HG02884 (cell line): ENCODE data around the gene FKBP2.
A peak's percentile ranks its signal among the peaks of the same experiment; 100 is the strongest.

Source experiments
- ATAC-seq: cut with Tn5 transposase; IDR thresholded peaks from one replicate; pipeline ENCODE4 v1.9.1; 2021; ENCODE audit warnings: mild to moderate bottlenecking, moderate library complexity; ENCODE audit not compliant: unreplicated experiment

FKBP2 gene

GRCh38 chr11:64232182-64232966 lies 8.5 kb upstream of the FKBP2 start:
- ATAC-seq: no peak

GRCh38 chr11:64232967-64233315 lies 8.0 kb upstream of the FKBP2 start:
- ATAC-seq: no peak

GRCh38 chr11:64233913-64234586 lies 6.8 kb upstream of the FKBP2 start, which contains the start of gene VEGFB:
VEGFB (plus strand) TSS chr11:64234584; CDS start chr11:64234834, 250 bp downstream.
- peak; percentile 41 for ATAC-seq

GRCh38 chr11:64234647-64235379 lies 6.1 kb upstream of the FKBP2 start:
- ATAC-seq: no peak

GRCh38 chr11:64235437-64236161 lies 5.3 kb upstream of the FKBP2 start:
- no peak for ATAC-seq

GRCh38 chr11:64237484-64237951 lies 3.4 kb upstream of the FKBP2 start:
- no peak for ATAC-seq

GRCh38 chr11:64238076-64238475 lies 2.8 kb upstream of the FKBP2 start:
- ATAC-seq: no peak

- ATAC-seq: no peak
Observed at GRCh38 chr11:64238999-64239398, 1.9 kb upstream of the FKBP2 start.

- ATAC-seq: peak; percentile 8
Observed at GRCh38 chr11:64239662-64240434, 1.0 kb upstream of the FKBP2 start.

- ATAC-seq: peak; percentile 56
Observed at GRCh38 chr11:64241241-64241490, 271 bp downstream of the FKBP2 start.

GRCh38 chr11:64241491-64242374 lies 838 bp downstream of the FKBP2 start:
- peak; percentile 48 for ATAC-seq

- no peak for ATAC-seq
Observed at GRCh38 chr11:64243236-64243854, 2.5 kb downstream of the FKBP2 start.

GRCh38 chr11:64244107-64244506 lies 3.2 kb downstream of the FKBP2 start:
- no peak for ATAC-seq

- no peak for ATAC-seq
Observed at GRCh38 chr11:64244966-64245365, 4.1 kb downstream of the FKBP2 start.

GRCh38 chr11:64245401-64245796 lies 4.5 kb downstream of the FKBP2 start:
- ATAC-seq: no peak

- ATAC-seq: no peak
Observed at GRCh38 chr11:64245797-64246620, 5.1 kb downstream of the FKBP2 start.

- ATAC-seq: peak; percentile 12
Observed at GRCh38 chr11:64246621-64246870, 5.7 kb downstream of the FKBP2 start.
